TTC549 (cell line): ENCODE data around the gene TBCE.
"Not testable (repeated sequence)": the region's sequence is repeated elsewhere in the genome, so short reads cannot be mapped to it uniquely, and the experiment has no call there.

ENCODE experiments used
- FAIRE-seq: peaks from 2 replicates; lab custom pipeline; 2012; peaks lifted over from hg19 to GRCh38; lab: Jason Lieb, UNC

The TBCE gene

DNA sequence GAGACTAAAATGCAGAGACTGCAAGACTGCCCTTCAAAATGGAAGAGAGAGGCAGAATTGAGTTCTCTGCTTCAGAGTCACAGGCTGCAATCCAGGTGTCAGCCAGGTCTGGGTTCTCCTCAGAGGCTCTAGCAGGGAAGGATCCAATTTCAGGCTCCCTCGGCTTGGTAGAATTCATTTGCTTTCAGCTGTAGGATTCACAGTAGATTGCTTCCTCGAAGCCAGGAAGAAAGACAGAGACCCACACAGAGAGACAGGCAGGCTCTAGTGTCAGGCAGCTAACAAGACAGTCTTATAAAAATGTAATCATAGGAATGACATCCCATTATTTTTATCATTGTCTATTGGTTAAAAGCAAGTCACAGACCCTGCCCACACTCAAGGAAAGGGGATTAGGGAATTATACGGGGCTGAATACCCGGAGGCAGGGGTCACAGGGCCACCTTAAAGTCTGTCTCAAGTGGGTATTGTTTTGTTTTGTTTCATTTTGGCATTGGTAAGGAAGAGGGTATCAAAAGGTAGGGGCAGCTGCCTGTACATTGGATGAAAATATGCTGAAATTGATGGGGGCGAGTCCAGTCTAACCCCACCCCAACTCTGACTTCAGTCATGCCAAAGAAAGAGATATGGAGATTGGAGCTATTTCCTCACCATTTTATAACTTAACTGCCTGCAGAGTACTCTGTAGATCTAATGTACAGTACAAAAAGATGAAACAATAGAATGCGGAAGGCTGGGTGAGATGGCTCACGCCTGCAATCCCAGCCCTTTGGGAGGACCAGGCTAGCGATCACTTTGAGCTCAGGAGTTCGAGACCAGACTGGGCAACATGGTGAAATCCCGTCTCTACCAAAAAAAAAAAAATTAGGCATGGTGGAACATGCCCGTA is 9.5 kb upstream of the TBCE start:
- FAIRE-seq = no peak

DNA sequence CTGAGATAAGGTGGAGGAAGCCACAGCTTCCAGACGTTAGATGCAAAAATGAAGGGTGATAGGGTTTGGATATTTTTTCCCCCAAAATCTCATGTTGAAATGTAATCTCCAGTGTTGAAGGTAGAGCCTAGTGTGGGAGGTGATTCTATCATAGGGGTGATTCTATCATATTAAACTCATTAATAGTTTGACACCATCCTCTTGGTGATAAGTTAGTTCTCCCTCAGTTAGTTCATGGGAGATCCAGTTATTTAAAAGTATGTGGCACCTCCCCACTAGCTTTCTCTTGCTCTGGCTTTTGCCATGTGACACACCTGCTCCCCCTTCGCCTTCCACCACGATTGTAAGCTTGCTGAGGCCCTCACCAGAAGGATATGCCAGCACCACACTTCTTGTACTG is 8.3 kb upstream of the TBCE start:
- FAIRE-seq = no peak

DNA sequence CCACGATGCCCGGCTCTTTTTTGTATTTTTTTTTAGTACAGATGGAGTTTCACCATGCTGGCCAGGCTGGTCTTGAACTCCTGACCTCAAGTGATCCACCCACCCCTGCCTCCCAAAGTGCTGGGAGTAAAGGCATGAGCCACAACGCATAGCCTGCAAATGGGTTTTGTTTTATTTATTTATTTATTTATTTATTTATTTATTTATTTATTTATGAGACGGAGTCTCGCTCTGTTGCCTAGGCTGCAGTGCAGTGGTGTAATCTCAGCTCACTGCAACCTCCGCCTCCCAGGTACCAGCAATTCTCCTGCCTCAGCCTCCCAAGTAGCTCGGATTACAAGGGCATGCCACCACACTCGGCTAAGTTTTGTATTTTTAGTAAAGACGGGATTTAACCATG is 3.0 kb upstream of the TBCE start:
- not testable (repeated sequence) for FAIRE-seq

DNA sequence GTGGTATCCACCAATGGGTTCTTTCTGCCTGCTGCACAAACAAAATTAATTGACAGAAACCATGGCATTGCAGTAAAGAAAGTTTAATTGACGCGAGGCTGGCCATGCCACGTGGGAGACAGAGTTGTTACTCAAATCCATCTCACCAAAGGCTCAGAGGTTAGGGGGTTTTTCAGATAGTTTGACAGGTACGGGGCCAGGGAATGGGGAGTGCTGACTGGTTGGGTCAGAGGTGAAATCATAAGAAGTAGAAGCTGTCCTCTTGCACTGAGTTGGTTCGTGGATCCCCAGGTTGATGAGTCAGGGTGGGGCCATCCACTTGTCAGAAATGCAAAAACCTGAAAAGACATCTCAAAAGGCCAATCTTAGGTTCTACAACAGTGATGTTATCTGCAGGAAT is 941 bp upstream of the TBCE start:
- no peak for FAIRE-seq

DNA sequence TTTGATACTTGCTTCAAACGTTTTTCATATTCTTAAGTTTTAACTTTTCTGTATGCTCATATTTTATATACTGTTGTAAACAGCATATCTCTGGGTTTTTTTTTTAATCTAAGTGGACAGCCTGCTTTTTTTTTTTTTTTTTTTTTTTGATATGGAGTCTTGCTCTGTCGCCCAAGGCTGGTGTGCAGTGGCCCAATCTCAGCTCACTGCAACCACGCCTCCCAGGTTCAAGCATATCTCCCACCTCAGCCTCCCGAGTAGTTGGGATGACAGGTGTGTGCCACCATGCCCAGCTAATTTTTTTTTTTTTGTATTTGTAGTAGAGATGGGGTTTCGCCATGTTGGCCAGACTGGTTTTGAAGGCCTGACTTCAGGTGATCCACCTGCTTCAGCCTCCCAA is 1.2 kb downstream of the TBCE start:
- no peak for FAIRE-seq

DNA sequence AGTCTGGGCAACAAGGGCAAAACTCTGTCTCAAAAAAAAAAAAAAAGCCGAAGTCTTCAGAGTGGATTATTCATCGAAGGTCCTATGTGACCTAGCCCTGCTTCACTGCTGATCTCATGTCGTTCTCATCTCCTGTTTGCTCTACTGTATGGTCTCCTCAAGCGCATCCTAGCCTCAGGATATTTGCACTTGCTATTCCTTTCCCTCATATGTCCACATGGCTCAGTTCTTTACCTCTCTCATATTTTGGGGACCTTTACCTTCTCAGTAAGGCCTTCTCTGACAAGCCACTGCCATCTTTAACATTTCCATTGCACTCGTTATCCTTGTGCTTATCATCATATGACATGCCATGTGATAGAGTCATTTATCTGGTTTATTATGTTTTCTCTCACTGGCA is 2.6 kb downstream of the TBCE start:
- FAIRE-seq = no peak

DNA sequence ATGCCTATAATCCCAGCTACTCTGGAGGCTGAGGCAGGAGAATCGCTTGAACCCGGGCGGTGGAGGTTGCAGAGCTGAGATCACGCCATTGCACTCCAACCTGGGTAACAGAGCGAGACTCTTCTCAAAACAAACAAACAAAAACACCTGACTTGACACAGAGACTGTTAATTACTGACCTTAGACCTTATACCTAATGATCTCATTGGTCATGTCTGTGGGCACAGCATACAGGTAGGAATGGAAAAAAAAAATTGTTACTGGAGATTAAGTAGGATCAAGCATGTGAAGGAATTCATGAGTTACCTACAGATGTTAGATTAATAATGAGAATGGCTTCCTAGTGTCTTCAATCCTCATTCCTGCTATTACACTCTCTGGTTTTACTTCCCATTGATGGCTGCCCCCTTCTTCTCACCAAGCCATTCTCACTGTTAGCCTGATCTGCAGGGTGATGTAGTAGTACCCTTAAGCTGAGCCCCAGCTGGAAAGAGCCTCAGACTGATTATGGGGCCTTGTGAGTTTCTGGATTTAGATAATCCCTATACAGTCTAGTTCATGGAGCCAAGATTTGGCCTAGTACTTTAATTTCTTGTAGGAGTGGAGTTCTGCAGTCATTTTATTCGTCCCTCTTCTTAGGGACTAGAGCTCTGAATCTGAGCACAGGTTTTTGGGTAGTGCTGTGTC is 8.8 kb downstream of the TBCE start:
- no peak for FAIRE-seq

DNA sequence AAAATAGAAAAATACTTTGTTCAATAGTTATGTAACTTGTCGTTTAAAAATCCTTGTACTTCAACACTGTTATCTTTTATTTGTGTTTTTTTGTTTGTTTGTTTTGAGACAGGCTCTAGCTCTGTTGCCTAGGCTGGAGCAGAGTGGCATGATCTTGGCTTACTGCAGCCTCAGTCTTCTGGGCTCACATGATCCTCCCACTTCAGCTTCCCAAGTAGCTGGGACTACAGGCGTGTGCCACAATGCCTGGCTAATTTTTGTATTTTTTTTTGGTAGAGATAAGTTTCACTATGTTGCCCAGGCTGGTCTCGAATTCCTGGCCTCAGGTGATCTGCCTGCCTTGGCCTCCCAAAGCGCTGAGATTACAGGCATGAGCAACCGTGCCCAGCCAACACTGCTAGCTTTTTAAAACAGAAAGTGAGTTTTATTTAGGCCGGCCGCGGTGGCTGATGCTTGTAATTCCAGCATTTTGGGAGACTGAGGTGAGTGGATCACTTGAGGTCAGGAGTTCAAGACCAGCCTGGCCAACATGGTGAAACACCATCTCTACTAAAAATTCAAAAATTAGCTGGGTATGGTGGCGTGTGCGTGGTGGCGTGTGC is 11.0 kb downstream of the TBCE start:
- FAIRE-seq = not testable (repeated sequence)

DNA sequence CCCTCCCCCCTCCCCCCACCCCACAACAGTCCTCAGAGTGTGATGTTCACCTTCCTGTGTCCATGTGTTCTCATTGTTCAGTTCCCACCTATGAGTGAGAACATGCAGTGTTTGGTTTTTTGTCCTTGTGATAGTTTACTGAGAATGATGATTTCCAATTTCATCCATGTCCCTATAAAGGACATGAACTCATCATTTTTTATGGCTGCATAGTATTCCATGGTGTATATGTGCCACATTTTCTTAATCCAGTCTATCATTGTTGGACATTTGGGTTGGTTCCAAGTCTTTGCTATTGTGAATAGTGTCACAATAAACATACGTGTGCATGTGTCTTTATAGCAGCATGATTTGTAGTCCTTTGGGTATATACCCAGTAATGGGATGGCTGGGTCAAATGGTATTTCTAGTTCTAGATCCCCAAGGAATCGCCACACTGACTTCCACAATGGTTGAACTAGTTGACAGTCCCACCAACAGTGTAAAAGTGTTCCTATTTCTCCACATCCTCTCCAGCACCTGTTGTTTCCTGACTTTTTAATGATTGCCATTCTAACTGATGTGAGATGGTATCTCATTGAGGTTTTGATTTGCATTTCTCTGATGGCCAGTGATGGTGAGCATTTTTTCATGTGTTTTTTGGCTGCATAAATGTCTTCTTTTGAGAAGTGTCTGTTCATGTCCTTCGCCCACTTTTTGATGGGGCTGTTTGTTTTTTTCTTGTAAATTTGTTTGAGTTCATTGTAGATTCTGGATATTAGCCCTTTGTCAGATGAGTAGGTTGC is 14.9 kb downstream of the TBCE start:
- not testable (repeated sequence) for FAIRE-seq

DNA sequence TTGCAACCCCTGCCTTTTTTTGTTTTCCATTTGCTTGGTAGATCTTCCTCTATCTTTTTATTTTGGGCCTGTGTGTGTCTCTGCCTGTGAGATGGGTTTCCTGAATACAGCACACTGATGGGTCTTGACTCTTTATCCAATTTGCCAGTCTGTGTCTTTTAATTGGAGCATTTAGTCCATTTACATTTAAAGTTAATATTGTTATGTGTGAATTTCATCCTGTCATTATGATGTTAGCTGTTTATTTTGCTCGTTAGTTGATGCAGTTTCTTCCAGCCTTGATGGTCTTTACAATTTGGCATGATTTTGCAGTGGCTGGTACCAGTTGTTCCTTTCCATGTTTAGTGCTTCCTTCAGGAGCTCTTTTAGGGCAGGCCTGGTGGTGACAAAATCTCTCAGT is 18.4 kb downstream of the TBCE start:
- FAIRE-seq = not testable (repeated sequence)

DNA sequence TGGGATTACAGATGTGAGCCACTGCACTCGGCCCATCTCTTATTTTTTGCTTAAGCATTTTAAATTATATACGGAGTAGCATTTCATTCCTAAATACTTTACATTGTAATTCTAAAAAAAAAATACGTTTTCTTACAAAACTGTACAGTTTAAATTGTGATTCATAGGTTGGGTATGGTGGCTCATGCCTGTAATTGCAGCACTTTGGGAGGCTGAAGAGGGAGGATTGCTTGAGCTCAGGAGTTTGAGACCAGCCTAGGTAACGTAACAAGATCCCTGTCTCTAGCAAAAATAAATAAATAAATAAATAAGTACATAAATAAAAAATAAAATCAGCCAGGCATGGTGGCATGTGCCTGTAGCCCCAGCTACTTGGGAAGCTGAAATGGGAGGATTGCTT is 24.6 kb downstream of the TBCE start:
- FAIRE-seq = no peak

DNA sequence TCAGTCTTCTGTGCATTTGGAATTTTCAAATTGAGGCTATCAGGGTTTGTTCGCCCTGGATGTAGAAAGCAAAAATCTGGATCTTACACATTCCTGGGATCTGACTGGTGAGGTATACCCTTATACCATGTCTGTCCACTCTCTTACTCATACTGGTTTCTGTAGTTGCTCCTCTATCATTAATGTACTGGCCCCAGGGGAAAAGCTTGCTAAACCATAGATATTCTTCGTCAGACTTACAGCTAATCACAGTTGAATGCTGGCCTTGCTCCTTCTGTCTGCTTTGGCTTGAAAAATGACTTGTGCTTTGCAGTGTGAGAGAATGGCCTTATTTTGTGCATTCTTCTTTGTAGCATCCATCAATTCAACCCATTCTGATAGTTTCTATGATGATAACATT is 30.5 kb downstream of the TBCE start:
- FAIRE-seq = no peak

DNA sequence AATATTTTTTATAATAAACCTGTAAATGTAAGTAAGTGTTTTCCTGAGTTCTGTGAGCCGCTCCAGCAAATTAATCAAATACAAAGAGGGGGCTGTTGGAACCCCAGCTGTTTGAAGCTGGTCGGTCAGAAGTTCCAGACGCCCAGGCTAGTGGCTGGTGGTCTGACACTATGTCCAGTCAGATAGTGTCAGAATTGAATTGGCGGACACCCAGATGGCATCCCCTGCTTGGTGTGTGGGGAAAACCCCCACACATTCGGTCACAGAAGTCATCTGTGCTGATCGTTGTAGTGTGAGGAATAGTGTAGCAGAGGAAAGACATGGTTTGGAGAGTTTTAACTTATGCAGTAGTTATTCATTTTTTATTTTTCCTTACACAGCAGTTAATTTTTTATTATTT is 32.4 kb downstream of the TBCE start:
- no peak for FAIRE-seq

DNA sequence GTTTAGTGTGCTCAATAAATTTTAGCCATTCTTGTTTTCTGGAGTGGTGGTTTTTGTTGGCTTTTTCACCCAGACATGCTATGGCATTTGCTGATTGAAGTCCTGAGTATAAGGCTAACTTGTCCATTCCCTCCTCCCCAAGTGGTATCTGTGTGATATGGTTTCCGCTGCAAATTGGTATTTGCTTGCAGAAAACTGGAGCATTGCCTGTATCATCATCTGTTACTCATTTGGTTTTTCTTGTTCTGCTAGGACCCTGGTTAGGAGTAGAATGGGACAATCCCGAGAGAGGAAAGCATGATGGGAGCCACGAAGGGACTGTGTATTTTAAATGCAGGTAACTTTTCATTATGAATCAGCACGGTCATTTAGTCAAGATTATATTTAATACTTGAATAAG is 34.0 kb downstream of the TBCE start:
- FAIRE-seq = no peak

DNA sequence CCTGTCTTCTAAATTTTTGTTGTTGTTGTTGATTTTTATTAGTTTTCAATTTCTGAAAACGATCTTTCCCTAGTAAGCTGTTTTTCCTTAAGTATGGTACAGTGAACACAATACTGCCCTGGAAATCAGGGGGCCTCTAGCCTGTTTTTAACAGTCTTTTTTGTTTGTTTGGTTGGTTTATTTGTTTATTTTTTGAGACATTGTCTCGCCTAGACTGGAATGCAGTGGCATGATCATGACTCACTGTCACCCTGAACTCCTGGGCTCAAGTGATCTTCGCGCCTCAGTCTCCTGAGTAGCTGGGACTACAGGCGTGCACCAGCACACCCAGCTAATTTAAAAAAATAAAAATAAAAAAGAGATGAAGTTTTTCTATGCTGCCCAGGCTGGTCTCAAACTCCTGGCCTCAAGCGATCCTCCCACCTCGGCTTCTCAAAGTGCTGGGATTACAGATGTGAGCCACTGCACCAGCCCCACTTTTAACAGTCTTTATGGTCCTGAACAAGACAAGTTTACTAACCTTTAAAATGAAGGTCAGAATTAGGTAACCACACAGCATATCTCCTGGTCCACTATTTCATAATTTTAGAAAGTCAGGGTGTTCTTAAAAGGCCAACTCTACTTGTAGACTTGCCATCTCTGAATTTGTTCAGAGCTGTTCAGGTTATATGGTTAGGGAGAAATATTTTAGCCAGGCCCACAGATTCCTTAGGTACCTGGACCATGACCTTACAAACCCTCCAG is 35.4 kb downstream of the TBCE start:
- no peak for FAIRE-seq

DNA sequence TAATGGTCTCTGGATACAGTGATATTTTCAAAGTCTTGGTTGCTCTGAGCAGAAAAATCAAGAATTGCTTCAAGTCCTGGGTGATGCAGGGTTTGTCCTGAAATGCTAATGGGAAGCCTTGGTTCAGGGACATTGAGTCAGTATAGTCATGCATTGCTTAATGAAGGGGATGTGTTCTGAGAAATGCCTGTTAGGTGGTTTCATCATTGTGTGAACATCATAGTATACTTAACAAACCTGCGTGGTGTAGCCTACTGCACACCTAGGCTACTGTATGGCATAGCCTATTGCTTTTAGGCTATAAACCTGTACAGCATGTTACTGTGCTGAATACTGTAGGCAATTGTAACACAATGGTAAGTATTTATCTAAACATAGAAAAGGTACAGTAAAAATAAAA is 36.4 kb downstream of the TBCE start:
- FAIRE-seq = no peak

DNA sequence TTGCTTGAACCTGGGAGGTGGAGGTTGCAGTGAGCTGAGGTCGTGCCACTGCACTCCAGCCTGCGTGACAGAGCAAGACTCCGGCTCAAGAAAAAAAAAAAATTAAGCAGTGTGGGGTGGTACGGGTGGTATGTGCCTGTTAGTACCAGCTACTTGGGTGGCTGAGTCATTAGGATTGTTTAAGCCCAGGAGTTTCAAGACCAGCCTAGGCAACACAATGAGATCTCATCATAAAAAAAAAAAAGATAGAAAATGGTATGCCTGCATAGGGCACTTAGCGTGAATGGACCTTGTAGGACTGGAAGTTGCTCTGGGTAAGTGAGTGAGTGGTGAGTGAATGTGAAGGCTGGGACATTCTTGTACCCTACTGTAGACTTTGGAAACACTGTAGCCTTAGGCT is 37.0 kb downstream of the TBCE start:
- no peak for FAIRE-seq

DNA sequence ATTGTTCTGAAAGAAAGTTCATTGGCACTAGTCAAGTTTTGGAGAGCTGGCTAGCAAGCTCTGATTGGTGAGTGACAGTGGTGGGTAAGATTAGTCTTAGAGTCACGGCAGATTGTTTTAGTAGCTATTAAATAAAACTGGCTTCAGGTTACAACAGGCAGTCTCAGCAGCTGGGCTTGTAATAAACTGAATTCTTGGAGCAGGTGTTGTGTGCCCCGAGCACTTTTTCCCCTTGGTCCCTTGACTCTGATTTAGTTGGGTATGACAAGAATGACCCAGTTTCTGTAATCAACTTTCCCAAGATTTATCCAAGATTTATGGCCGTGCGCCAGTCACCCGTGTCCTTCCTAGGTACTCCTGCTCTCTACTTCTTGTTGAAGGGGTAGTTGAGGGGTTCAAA is 40.2 kb downstream of the TBCE start:
- FAIRE-seq = no peak

DNA sequence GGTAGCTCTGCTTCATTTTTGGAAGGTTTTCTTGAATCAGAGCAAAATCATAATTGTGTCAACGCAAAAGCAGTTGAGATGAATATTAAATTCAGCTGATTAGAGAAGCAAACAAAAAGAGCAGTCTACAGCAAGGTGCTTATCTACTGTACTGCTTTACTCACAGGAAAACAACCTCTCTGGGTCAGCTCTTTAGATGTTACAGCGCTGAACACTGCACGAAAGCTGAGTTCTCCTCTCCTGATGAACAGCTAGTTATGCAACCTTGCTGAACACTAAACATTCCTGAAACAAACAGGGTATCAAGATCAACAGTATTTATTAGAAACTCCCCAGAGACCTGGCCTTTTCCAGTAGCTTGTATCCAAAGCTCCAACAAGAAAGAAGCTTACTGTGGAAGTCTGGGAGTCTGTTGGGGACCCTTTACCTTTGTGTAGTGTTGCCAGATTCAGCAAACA is 41.3 kb downstream of the TBCE start:
- FAIRE-seq = no peak

DNA sequence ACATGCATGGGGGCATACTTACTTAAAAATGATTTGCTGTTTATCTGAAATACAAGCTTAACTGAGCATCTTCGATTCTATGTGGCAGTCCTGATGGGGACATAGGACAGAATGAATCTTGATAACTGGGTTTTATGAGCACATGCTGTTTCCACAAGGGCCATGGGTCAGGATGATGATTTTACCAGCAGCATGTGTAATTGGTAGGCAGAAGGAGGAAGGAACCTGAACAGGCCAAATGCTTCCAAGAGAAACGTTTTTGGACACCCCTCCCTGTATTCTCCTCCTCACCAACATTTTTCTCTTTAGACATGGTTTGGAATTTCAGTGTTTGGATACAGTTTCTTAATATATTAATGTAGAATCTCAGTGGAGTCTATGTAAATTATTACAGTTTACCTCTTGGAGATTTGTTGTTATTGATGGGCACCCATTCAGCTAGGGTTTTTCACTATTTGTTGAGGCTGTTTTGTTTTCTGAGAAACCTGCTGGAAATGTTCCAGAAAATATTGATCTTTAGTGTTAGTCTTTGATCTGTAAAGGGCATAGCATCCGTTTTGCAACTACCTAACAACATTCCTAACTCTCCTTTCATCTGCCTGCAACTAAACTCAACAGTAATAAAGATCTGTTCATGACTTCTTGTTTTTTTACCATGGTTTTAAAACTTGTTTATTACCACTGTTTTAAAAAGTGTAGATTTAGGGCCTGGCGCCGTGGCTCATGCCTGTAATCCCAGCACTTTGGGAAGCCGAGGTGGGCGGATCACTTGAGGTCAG is 42.0 kb downstream of the TBCE start:
- no peak for FAIRE-seq

DNA sequence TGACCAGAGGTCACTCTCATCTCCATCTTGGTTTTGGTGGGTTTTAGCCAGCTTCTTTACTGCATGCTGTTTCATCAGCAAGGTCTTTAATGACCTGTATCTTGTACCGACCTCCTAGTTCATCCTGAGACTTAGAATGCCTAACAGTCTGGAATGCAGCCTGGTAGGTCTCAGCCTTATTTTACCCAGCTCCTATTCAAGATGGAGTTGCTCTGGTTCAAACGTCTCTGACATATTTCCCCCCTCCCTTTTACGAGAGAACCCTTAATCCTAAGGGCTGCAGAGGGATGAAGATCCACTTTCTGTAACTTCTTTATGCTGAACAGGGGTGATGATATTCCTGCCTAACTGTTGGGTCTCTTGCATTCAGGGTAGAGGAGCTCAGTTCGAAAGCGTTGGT is 43.2 kb downstream of the TBCE start:
- FAIRE-seq = no peak
